HepG2 (cell line): Measurements from ENCODE around the gene PKP3. TPM values are rescaled to one million over a fixed set of nuclear protein-coding genes. Genes with fewer than 3 reads are reported as not detected.

Source experiments
- HDAC2 ChIP-seq: sonication (generic); formaldehyde crosslinking; IDR thresholded peaks from 2 replicates; pipeline ENCODE4 v1.4.0; 2020; ENCODE audit warnings: missing genetic modification reagents
- MED8 ChIP-seq: sonication (generic); formaldehyde crosslinking; IDR thresholded peaks from 2 replicates; pipeline ENCODE4 v1.8.1; 2023; ENCODE audit warnings: mild to moderate bottlenecking, missing genetic modification reagents; ENCODE audit not compliant: insufficient replicate concordance
- MTF1 ChIP-seq: sonication (generic); formaldehyde crosslinking; IDR thresholded peaks from 2 replicates; pipeline ENCODE4 v1.5.0; 2020; ENCODE audit warnings: missing genetic modification reagents
- PAF1 ChIP-seq: IDR thresholded peaks from 2 replicates; pipeline ENCODE4 v1.6.1; 2016; ENCODE audit warnings: missing genetic modification reagents, missing compliant biosample characterization
- SIX4 ChIP-seq: sonication (generic); formaldehyde crosslinking; IDR thresholded peaks from 2 replicates; pipeline ENCODE4 v1.4.0; 2020; ENCODE audit warnings: missing genetic modification reagents
- SP4 ChIP-seq: sonication (generic); formaldehyde crosslinking; IDR thresholded peaks from 2 replicates; pipeline ENCODE4 v1.8.1; 2023; ENCODE audit warnings: mild to moderate bottlenecking, missing genetic modification reagents
- SP5 ChIP-seq: IDR thresholded peaks from 2 replicates; pipeline ENCODE4 v1.6.1; 2016; ENCODE audit warnings: low read depth, borderline replicate concordance
- ZC3H13 ChIP-seq: sonication (generic); formaldehyde crosslinking; IDR thresholded peaks from 2 replicates; pipeline ENCODE4 v1.8.1; 2023; ENCODE audit warnings: mild to moderate bottlenecking, missing genetic modification reagents, moderate library complexity
- ZNF451 ChIP-seq: sonication (generic); formaldehyde crosslinking; IDR thresholded peaks from 2 replicates; pipeline ENCODE4 v1.5.0; 2020; ENCODE audit warnings: mild to moderate bottlenecking, missing genetic modification reagents
- ZNF468 ChIP-seq: sonication (generic); formaldehyde crosslinking; IDR thresholded peaks from 2 replicates; pipeline ENCODE4 v1.8.0; 2022; ENCODE audit warnings: mild to moderate bottlenecking, moderate library complexity, missing genetic modification reagents
- ZNF496 ChIP-seq: sonication (generic); formaldehyde crosslinking; IDR thresholded peaks from 2 replicates; pipeline ENCODE4 v1.8.1; 2023; ENCODE audit warnings: mild to moderate bottlenecking, moderate library complexity, missing genetic modification reagents; ENCODE audit not compliant: insufficient replicate concordance
- polyA plus RNA-seq, 8 experiments: library from polyadenylated mRNA; depleted of rRNA in 3 of 8; stranded (reverse) in 7 of 8; unstranded in 1 of 8; fragments of >200 nt; fragmentation: Illumina TruSeq in 4 of 8; extraction: Trizol in 4 of 8; gene quantifications; 2 replicates each; pipeline versions ENCODE4 v1.2.1 to v1.2.3, GENCODE V29; 2011 to 2016; ENCODE audit warnings: low read depth in 4 of 8, missing spikeins in 1 of 8, mixed read lengths in 1 of 8; ENCODE audit not compliant: insufficient read depth in 1 of 8
- total RNA-seq, 5 experiments: library from RNA; depleted of rRNA; stranded (reverse); fragments of >200 nt; fragmentation: Illumina TruSeq; extraction: Trizol; gene quantifications; 2 replicates each; pipeline ENCODE4 v1.2.3, GENCODE V29; 2016; ENCODE audit warnings: low read depth in 1 of 5
- TF ChIP-seq, protein P1 (sequence below): sonication (generic); formaldehyde crosslinking; IDR thresholded peaks from 2 replicates; pipeline ENCODE4 v1.4.0; 2020; ENCODE audit warnings: missing genetic modification reagents
- TF ChIP-seq, protein P2 (sequence below): IDR thresholded peaks from 2 replicates; pipeline ENCODE4 v1.6.1; 2012; ENCODE audit warnings: low read depth, low read length, improper control_type of control experiment
- TF ChIP-seq, protein P3 (sequence below): sonication (generic); formaldehyde crosslinking; IDR thresholded peaks from 2 replicates; pipeline ENCODE4 v1.9.0; 2022; ENCODE audit warnings: low read depth, missing genetic modification reagents
- TF ChIP-seq, protein P4 (sequence below): sonication (generic); formaldehyde crosslinking; IDR thresholded peaks from 2 replicates; pipeline ENCODE4 v1.4.0; 2020; ENCODE audit warnings: missing genetic modification reagents
- TF ChIP-seq, protein P5 (sequence below): sonication (generic); formaldehyde crosslinking; IDR thresholded peaks from 2 replicates; pipeline ENCODE4; 2020; ENCODE audit warnings: missing genetic modification reagents, mild to moderate bottlenecking, borderline replicate concordance

PKP3 gene
- total and polyA plus RNA-seq, 2 of the 13 experiments (the other 11 are each of a cell fraction or from before 2014, with no cell fraction given): 18.0 to 28.7 TPM

DNA sequence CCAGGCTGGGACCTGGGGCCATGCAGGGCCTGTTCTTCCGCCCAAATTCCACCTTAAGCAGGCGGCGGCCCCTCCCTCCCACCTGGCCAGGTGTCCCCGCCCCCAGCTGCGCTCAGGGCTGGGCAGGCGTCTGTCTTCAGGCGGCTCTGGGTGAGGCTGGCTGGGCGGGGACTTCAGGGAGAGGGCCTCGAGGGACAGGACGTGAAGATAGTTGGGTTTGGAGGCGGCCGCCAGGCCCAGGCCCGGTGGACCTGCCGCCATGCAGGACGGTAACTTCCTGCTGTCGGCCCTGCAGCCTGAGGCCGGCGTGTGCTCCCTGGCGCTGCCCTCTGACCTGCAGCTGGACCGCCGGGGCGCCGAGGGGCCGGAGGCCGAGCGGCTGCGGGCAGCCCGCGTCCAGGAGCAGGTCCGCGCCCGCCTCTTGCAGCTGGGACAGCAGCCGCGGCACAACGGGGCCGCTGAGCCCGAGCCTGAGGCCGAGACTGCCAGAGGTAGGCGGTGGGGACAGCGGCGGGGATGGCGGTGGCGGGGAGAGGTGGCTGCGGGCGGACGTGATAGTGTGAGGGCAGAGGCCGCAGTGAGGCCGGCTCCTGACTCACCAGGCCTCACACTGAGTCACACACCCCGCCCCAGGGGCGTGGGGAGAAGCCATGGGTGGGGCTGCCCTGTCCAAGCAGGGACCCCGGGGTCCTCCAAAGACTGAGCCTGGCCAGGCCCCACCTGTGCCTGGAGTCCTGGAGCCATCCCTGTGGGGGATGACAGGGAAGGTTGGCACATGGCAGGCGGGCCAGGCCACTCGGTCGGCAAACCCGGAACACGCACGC is at the start of gene PKP3 (continued):
- TF ChIP-seq ZNF496 (CRISPR knock-in tag): no peak
- TF ChIP-seq ZC3H13: peak; percentile 51; the same call in 1 of the 2 replicates
- TF ChIP-seq ZNF468 (CRISPR knock-in tag): no peak
- peak; percentile 8 for TF ChIP-seq MED8 (CRISPR knock-in tag)
- no peak for TF ChIP-seq PAF1 (CRISPR knock-in tag)
- TF ChIP-seq HDAC2 (CRISPR knock-in tag): no peak
- no peak for TF ChIP-seq MTF1
- TF ChIP-seq ZNF451 (CRISPR knock-in tag): peak; percentile 66; the same call in 1 of the 2 replicates
- TF ChIP-seq, protein P1, sequence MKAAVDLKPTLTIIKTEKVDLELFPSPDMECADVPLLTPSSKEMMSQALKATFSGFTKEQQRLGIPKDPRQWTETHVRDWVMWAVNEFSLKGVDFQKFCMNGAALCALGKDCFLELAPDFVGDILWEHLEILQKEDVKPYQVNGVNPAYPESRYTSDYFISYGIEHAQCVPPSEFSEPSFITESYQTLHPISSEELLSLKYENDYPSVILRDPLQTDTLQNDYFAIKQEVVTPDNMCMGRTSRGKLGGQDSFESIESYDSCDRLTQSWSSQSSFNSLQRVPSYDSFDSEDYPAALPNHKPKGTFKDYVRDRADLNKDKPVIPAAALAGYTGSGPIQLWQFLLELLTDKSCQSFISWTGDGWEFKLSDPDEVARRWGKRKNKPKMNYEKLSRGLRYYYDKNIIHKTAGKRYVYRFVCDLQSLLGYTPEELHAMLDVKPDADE (CRISPR knock-in tag): no peak
- TF ChIP-seq, protein P2, sequence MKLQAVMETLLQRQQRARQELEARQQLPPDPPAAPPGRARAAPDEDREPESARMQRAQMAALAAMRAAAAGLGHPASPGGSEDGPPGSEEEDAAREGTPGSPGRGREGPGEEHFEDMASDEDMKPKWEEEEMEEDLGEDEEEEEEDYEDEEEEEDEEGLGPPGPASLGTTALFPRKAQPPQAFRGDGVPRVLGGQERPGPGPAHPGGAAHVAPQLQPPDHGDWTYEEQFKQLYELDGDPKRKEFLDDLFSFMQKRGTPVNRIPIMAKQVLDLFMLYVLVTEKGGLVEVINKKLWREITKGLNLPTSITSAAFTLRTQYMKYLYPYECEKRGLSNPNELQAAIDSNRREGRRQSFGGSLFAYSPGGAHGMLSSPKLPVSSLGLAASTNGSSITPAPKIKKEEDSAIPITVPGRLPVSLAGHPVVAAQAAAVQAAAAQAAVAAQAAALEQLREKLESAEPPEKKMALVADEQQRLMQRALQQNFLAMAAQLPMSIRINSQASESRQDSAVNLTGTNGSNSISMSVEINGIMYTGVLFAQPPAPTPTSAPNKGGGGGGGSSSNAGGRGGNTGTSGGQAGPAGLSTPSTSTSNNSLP: no peak
- TF ChIP-seq, protein P3, sequence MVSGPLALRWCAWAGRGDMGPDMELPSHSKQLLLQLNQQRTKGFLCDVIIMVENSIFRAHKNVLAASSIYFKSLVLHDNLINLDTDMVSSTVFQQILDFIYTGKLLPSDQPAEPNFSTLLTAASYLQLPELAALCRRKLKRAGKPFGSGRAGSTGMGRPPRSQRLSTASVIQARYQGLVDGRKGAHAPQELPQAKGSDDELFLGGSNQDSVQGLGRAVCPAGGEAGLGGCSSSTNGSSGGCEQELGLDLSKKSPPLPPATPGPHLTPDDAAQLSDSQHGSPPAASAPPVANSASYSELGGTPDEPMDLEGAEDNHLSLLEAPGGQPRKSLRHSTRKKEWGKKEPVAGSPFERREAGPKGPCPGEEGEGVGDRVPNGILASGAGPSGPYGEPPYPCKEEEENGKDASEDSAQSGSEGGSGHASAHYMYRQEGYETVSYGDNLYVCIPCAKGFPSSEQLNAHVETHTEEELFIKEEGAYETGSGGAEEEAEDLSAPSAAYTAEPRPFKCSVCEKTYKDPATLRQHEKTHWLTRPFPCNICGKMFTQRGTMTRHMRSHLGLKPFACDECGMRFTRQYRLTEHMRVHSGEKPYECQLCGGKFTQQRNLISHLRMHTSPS (CRISPR knock-in tag): no peak
- no peak for TF ChIP-seq SIX4
- TF ChIP-seq SP4 (CRISPR knock-in tag): no peak; the same call in 1 of the 2 replicates
- TF ChIP-seq, protein P4, sequence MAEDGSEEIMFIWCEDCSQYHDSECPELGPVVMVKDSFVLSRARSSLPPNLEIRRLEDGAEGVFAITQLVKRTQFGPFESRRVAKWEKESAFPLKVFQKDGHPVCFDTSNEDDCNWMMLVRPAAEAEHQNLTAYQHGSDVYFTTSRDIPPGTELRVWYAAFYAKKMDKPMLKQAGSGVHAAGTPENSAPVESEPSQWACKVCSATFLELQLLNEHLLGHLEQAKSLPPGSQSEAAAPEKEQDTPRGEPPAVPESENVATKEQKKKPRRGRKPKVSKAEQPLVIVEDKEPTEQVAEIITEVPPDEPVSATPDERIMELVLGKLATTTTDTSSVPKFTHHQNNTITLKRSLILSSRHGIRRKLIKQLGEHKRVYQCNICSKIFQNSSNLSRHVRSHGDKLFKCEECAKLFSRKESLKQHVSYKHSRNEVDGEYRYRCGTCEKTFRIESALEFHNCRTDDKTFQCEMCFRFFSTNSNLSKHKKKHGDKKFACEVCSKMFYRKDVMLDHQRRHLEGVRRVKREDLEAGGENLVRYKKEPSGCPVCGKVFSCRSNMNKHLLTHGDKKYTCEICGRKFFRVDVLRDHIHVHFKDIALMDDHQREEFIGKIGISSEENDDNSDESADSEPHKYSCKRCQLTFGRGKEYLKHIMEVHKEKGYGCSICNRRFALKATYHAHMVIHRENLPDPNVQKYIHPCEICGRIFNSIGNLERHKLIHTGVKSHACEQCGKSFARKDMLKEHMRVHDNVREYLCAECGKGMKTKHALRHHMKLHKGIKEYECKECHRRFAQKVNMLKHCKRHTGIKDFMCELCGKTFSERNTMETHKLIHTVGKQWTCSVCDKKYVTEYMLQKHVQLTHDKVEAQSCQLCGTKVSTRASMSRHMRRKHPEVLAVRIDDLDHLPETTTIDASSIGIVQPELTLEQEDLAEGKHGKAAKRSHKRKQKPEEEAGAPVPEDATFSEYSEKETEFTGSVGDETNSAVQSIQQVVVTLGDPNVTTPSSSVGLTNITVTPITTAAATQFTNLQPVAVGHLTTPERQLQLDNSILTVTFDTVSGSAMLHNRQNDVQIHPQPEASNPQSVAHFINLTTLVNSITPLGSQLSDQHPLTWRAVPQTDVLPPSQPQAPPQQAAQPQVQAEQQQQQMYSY (CRISPR knock-in tag): no peak
- TF ChIP-seq SP5 (CRISPR knock-in tag): no peak; the same call in 1 of the 2 replicates
- TF ChIP-seq, protein P5, sequence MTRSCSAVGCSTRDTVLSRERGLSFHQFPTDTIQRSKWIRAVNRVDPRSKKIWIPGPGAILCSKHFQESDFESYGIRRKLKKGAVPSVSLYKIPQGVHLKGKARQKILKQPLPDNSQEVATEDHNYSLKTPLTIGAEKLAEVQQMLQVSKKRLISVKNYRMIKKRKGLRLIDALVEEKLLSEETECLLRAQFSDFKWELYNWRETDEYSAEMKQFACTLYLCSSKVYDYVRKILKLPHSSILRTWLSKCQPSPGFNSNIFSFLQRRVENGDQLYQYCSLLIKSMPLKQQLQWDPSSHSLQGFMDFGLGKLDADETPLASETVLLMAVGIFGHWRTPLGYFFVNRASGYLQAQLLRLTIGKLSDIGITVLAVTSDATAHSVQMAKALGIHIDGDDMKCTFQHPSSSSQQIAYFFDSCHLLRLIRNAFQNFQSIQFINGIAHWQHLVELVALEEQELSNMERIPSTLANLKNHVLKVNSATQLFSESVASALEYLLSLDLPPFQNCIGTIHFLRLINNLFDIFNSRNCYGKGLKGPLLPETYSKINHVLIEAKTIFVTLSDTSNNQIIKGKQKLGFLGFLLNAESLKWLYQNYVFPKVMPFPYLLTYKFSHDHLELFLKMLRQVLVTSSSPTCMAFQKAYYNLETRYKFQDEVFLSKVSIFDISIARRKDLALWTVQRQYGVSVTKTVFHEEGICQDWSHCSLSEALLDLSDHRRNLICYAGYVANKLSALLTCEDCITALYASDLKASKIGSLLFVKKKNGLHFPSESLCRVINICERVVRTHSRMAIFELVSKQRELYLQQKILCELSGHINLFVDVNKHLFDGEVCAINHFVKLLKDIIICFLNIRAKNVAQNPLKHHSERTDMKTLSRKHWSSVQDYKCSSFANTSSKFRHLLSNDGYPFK (CRISPR knock-in tag): no peak
